ENCODE data around the gene KCNJ5.

The KCNJ5 gene

GRCh38 chr11:128872094-128872493, 19.1 kb upstream of the KCNJ5 start:
- DNase-seq: no peak

GRCh38 chr11:128872594-128872993, 18.6 kb upstream of the KCNJ5 start:
- DNase-seq: no peak

GRCh38 chr11:128874427-128874826, 16.7 kb upstream of the KCNJ5 start:
- DNase-seq: no peak

DNA sequence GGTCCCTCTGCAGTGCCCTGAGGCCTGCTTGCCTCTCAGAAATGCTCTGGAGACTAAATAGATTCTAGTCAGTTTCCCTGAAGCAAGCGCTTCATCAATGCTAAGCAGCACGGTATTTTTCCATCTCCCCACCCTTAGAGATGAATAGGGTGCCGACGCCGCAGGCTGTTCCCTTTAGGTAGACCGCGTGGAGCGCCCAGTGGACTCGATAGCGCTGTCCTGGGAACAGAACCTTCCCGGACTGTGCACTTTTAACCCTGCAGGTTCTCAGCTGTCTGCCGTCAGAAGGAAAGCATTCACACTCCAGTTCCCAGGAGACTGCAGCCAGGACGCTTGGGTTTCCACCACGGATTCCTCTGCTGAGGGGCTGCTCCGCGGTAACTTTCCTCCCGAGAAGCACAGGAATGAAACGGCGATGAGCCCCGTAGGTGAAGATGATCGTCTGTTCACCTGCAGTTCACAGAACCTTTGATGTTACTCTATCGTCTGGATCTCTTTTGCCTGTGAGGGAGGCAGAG, 15.0 kb upstream of the KCNJ5 start:
- DNase-seq: no peak

DNA sequence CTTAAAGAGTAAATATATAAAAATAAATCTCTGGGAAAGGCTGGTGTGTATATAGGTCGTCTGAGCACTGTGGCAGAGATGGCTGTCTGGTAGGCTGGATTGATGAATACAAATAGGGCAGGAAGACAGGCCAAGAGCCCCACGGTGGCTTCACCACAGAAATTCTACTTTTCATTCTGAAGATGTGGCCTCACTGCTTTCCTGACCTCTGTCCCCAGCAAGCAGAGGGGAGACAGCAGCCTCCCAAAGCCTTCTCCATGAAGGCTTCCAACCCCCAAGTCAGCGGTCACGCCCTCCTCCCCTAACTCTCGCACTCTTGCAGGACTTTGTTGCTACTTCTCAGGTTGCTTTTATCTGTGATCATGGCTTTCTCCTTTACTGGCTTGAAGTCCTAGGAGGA, 13.4 kb upstream of the KCNJ5 start:
- DNase-seq: no peak

GRCh38 chr11:128878455-128878854, 12.7 kb upstream of the KCNJ5 start:
- DNase-seq: no peak

GRCh38 chr11:128879817-128880216, 11.3 kb upstream of the KCNJ5 start:
- no peak for DNase-seq

DNA sequence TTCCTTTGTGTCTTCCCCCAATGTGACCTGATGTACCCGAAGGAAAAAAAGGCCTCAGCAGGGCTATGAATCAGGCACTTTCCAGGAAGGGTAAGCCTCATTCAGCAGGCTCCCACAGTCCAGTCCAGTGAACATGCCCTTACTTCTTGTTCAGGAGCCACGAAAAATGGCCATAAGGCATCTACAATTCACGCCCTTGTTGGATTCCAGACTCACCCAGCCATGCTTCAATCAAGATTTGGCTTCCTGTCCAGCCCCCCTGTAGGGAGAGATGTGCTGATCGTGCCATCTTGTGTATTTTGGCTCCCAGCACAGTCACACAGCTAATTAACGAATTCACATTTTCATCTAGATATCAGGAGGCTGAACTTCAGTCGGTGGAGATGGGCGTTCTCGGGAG, 9.9 kb upstream of the KCNJ5 start:
- DNase-seq: no peak

- DNase-seq: no peak
Observed at GRCh38 chr11:128882451-128882850, 8.7 kb upstream of the KCNJ5 start.

DNA sequence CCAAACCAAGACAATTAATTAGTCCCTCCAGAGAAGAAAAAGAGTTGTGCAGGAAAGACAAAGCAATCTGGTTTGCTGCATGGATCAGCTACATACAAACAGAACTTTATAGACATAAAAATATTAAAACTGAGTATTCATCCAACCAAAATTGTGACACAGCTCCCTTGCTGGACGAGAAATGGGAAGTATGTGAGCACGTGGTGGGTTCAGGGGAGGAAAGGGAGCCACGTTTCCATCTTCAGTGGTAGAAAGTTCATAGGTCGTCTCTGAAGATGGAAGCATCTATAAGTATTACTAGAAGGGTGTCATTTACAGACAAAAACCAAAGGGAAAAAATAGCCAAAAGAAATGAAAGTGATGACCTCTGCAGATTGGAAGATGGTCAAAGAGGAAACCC, 7.1 kb upstream of the KCNJ5 start:
- no peak for DNase-seq

DNA sequence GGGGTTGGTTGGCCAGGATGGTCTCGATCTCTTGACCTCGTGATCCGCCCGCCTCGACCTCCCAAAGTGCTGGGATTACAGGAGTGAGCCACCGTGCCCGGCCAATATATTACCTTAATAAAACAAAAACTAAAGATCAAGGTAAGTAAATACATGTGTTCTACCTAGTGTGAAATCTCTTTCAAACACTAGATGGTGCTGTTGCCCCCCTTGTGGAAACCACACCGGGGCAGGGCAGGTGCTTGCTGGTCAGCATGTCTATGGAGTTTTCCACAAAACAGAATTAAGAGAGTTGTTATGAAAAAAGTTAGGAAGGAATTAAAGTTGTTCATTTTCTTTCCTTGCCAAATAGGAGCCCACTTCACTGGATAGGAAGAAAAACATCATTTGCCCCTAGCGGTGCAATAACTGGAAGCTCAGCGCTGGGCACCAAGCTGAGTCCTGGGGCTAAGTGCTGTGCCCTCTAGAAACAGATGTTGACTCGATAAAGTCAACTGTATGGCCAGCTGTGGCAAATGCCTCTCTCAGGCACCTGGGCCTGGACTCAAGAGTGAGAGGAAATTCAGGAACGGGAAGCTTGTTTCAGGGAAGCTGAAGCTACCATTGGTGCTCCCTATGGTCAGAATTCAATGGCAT, 6.3 kb upstream of the KCNJ5 start:
- DNase-seq: peak; percentile 52

DNA sequence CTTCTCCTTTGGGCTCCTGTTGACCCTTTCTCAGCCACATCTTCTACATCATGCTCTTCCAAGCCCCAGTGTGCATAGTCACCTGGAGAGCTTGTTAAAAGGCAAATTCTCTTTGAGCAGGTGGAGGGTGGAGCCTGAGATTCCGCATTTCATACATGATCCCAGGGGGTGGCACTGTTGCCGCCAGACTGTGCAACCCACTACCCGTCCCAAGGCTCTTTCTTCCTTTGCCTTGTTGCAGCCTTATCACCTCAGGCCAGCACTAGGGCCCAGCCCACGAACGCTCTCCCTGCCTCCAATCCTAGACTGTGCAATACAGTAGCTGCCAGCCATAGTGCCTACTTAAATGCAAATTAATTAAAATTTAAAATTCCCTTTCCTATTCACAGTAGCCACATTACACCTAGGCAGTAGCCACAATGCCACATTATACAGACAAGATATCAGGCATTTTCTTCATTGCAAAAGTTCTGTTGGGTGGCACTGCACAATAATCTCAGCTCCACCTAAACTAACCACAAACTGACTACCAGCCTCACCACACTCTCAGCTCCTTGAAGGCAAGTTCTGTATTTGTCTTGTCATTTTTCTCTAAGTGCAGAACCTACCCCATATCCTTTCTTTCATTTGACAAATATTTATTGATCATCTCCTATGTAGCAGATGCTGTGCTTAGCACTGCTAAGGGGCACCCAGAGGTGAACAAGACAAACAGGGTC, 4.6 kb upstream of the KCNJ5 start:
- no peak for DNase-seq

- DNase-seq: no peak
Observed at GRCh38 chr11:128888034-128888985, 2.8 kb upstream of the KCNJ5 start.

- DNase-seq: no peak
Observed at GRCh38 chr11:128889657-128890213, 1.4 kb upstream of the KCNJ5 start.

GRCh38 chr11:128890216-128890542, 977 bp upstream of the KCNJ5 start:
- DNase-seq: no peak

DNA sequence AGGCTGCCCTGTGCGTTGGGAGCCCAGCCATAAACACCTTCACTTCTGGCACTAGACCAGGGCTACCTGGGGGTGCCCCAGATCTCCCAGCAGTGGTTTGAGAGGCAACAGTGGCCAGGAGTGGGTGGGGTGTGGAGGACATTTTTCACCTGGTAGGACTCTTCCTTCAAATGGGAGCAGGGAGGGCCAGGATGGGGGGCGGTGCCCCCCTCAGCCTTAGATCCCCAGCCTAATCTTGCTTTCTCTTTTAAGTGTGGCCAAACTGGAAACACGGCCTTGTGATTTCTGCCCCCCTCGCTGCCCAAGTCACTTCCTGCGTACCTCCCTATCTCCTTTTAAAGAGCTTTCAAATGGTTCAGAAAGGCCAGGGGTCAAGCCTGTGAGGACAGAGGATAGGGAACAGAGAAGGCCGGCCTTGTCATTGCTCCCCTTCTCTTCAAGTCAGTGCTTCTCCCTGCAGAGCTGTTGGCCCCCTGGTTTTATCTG, 800 bp downstream of the KCNJ5 start:
- no peak for DNase-seq

DNA sequence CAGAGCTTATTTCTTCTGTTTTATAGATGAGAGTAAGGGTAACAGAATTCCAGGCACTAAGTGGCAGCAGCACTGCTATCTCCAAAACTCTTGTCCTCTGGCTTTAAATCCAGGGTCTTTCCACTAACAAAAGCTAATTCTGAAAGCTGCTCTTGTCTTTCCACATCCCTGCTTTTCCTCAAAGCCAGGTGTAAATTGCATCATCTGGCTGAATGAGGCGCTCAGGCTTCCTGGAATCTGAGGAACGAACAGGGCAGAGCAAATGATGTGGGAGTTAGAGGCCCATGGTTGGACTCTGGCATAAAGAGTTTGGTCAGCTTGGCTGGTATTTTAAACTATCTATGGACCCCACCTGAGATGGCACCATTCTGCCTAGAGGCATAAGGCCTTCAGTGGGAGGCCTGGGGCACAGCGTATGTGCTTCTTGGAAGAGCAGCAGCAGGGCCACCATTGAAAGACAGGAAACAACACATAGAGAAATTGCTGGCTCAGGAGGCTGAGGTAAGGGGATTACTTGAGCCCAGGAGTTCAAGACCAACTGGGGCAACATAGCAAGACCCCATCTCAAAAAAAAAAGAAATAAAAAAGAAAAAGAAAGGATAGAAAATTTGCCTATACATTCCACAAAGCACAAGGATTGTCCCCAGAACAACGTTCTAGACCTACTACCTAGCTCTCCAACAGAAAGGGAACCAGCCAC, 1.9 kb downstream of the KCNJ5 start:
- no peak for DNase-seq

DNA sequence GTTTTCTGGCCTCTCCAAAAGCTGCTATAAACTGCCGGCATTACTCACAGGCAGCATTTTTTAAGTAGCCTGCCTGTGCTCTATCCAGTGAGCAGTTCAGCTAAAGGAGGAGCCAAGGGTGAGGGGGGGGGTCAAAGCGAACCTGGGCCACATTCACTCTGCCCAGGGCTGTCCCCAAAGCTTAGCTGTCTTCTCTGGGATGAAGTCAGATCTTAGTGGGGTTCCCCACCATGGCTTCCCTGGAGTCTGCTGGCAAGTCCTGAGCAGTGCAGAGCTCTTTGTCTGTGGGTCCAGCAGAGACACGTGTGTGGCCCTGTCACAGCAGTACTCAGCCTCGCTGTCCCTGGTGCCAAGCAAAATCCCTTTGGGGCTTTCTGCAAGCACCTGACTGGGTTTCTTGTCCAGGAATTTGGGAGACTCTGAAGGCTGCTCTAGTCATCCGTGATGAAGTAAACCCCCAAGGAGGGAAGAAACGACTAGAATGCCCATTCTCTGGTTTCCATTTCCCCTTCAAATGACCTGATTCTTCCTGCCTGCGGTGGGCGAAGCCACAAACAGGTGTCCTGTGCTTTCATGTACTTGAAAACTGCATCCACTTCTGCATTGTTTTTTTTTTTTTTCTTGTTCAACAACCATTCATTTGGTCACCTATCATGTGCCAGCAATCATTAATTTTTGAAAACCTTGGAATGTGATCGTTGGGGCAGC, 2.6 kb downstream of the KCNJ5 start:
- no peak for DNase-seq

- no peak for DNase-seq
Observed at GRCh38 chr11:128894286-128894681, 3.1 kb downstream of the KCNJ5 start.

DNA sequence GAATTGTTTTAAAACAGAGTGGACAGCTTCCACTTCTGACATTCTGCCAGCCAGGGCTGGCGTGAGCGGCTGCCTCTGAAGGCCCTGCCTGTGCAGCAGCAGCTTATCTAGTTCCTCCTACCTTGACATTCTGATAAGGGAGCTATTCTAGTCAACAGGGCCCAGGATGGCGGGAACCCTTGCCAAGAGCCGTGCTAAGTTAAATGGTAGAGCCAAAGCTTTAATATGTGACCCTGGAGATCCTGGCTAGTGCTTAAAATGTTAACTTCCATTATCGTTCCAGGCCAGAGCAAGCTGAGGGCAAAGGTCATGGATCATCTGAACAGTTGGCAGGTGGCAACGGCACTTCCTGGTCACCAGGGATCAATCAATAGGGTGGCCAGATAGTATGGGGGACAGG, 3.5 kb downstream of the KCNJ5 start:
- no peak for DNase-seq

DNA sequence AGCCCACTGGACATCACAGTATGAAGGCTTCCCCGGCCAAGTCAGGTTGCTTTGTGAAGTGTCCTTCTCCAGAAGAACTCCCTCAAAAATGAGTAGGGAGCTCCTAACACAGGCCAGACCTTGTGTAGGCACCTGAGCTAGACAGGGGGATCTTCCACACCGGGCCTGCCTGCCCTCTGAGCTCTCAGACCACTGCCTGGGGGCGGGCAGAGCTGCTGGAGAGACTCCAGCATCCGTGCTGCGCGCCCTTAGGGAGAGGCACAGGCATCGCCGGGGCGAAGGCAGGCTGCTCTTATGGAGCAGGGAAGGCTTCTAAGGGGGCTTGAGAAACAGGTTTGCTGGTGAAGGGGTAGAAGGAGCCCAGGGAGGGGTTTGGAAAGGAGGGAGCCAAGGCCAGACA, 4.4 kb downstream of the KCNJ5 start:
- no peak for DNase-seq

- DNase-seq: no peak
Observed at GRCh38 chr11:128896356-128896755, 5.2 kb downstream of the KCNJ5 start.
